OCI-LY7 (cell line): ENCODE measurements around the gene KRTAP9-9.

Experiments
- EZH2phosphoT487 ChIP-seq: fragments of 200-600 bp; sonication (generic); IDR thresholded peaks from 2 replicates; pipeline ENCODE4 v1.6.1; 2018; ENCODE audit warnings: low read depth, borderline replicate concordance, mild to moderate bottlenecking, mixed run types, antibody characterized with exemption, low read length, moderate library complexity, mixed read lengths
- TF ChIP-seq, protein P1 (sequence below): fragments of 200-600 bp; sonication (generic); conservative IDR thresholded peaks from 2 replicates; pipeline ENCODE4 v1.5.1; 2014; ENCODE audit warnings: mild to moderate bottlenecking, antibody characterized with exemption, low read length, moderate library complexity, mixed read lengths

DNA sequence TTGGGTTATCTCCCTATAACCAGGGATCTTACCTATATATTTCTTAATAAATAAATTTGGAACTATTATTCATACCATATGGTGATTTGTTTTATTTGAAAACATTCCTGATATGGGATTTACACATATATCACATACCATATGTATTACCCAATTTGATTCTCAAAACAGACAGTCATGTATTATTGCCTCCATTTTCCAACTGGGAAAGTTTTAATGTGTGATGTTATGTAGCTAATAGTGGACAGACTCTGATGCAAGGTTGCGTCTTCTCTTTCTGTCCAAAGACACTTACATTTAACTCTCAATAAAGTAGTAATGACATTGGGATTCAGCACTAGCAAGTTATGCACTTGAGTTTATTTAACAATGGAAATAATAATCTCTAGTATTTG, 1.1 kb downstream of the KRTAP9-9 start:
- TF ChIP-seq, protein P1, sequence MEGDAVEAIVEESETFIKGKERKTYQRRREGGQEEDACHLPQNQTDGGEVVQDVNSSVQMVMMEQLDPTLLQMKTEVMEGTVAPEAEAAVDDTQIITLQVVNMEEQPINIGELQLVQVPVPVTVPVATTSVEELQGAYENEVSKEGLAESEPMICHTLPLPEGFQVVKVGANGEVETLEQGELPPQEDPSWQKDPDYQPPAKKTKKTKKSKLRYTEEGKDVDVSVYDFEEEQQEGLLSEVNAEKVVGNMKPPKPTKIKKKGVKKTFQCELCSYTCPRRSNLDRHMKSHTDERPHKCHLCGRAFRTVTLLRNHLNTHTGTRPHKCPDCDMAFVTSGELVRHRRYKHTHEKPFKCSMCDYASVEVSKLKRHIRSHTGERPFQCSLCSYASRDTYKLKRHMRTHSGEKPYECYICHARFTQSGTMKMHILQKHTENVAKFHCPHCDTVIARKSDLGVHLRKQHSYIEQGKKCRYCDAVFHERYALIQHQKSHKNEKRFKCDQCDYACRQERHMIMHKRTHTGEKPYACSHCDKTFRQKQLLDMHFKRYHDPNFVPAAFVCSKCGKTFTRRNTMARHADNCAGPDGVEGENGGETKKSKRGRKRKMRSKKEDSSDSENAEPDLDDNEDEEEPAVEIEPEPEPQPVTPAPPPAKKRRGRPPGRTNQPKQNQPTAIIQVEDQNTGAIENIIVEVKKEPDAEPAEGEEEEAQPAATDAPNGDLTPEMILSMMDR, result no peak
- TF ChIP-seq EZH2phosphoT487, result no peak
